GM18505 (cell line): ENCODE data around the gene WDFY4.
A peak's percentile ranks its signal among the peaks of the same experiment; 100 is the strongest.

ENCODE experiments used
- ATAC-seq: cut with Tn5 transposase; IDR thresholded peaks from one replicate; pipeline ENCODE4 v1.9.1; 2021; ENCODE audit not compliant: unreplicated experiment
- POLR2A ChIP-seq: IDR thresholded peaks from 4 replicates; pipeline ENCODE4 v1.6.1; 2011; ENCODE audit warnings: borderline replicate concordance; ENCODE audit not compliant: insufficient read depth, insufficient read length; ENCODE audit errors: extremely low read depth

WDFY4 gene

GRCh38 chr10:48658975-48659269 is 25.8 kb upstream of the WDFY4 start:
- no peak for TF ChIP-seq POLR2A
- ATAC-seq = no peak

- no peak for ATAC-seq
- TF ChIP-seq POLR2A = no peak
Observed at GRCh38 chr10:48659790-48660189, 24.9 kb upstream of the WDFY4 start.

- ATAC-seq = no peak
- TF ChIP-seq POLR2A = no peak
Observed at GRCh38 chr10:48661441-48661840, 23.2 kb upstream of the WDFY4 start.

GRCh38 chr10:48667960-48668590 is 16.6 kb upstream of the WDFY4 start:
- TF ChIP-seq POLR2A = peak; percentile 51
- peak; percentile 45 for ATAC-seq

- peak; percentile 73 for TF ChIP-seq POLR2A
- ATAC-seq = peak; percentile 67
Observed at GRCh38 chr10:48670978-48671913, 13.4 kb upstream of the WDFY4 start.

GRCh38 chr10:48671914-48672595 is 12.6 kb upstream of the WDFY4 start:
- TF ChIP-seq POLR2A = peak; percentile 76
- ATAC-seq = peak; percentile 38

- TF ChIP-seq POLR2A = peak; percentile 19
- no peak for ATAC-seq
Observed at GRCh38 chr10:48672596-48673265, 11.9 kb upstream of the WDFY4 start.

- TF ChIP-seq POLR2A = no peak
- ATAC-seq = no peak
Observed at GRCh38 chr10:48677625-48678024, 7.0 kb upstream of the WDFY4 start.

GRCh38 chr10:48678041-48678440 is 6.6 kb upstream of the WDFY4 start:
- no peak for TF ChIP-seq POLR2A
- ATAC-seq = peak; percentile 63

GRCh38 chr10:48681740-48682139 is 2.9 kb upstream of the WDFY4 start:
- no peak for TF ChIP-seq POLR2A
- no peak for ATAC-seq

- no peak for ATAC-seq
Observed at GRCh38 chr10:48682265-48682664, 2.4 kb upstream of the WDFY4 start.

GRCh38 chr10:48683424-48683823 is 1.2 kb upstream of the WDFY4 start:
- no peak for TF ChIP-seq POLR2A
- no peak for ATAC-seq

More at GRCh38 chr10:48682265-48682664, 2.4 kb upstream of the WDFY4 start:
- TF ChIP-seq POLR2A = no peak

GRCh38 chr10:48683868-48684267 is 805 bp upstream of the WDFY4 start:
- no peak for TF ChIP-seq POLR2A
- peak; percentile 32 for ATAC-seq
